Upper lobe of left lung (tissue), 6 donors: ENCODE results near the gene SLC20A1. TPM values are rescaled to one million over a fixed set of nuclear protein-coding genes. Genes with fewer than 3 reads are reported as not detected.

Experiments used
- ATAC-seq, 2 donors: fragments of 200-7000 bp; cut with Tn5 transposase; one replicate each; pipeline ENCODE4 v1.9.1; 2022; ENCODE audit warnings: mild to moderate bottlenecking in 2 of 2, moderate library complexity in 2 of 2; ENCODE audit not compliant: low FRiP score in 2 of 2
- DNase-seq, 2 donors: peaks; one replicate each; pipeline ENCODE4 v3.0.0-alpha.2; 2019 to 2020
- H3K27ac ChIP-seq, 4 donors: fragments of 200-600 bp; sonication (generic); one replicate each; pipeline ENCODE4 v1.5.1; 2016 to 2019
- H3K27me3 ChIP-seq, 4 donors: fragments of 200-600 bp; sonication (generic); one replicate each; pipeline ENCODE4 v1.5.1; 2017 to 2019
- H3K36me3 ChIP-seq, 4 donors: fragments of 200-600 bp; sonication (generic); one replicate each; pipeline ENCODE4 v1.5.1; 2016 to 2019
- H3K4me1 ChIP-seq, 4 donors: fragments of 200-600 bp; sonication (generic); one replicate each; pipeline ENCODE4 v1.5.1; 2018 to 2019
- H3K4me3 ChIP-seq, 4 donors: fragments of 200-600 bp; sonication (generic); one replicate each; pipeline ENCODE4 v1.5.1; 2017 to 2019; ENCODE audit warnings: mild to moderate bottlenecking in 2 of 4, moderate library complexity in 1 of 4
- H3K9me3 ChIP-seq, 4 donors: fragments of 200-600 bp; sonication (generic); one replicate each; pipeline ENCODE4 v1.5.1; 2018 to 2019
- EP300 ChIP-seq, 4 donors: sonication (generic); formaldehyde crosslinking; IDR thresholded peaks; one replicate each; pipeline ENCODE4 v1.5.1; 2017; ENCODE audit warnings: antibody characterized with exemption in 4 of 4, control low read depth in 2 of 4
- POLR2A ChIP-seq, 4 donors: fragments of 450-650 bp; IDR thresholded peaks; one replicate each; pipeline ENCODE4 v1.5.1; 2016 to 2017; ENCODE audit warnings: antibody characterized with exemption in 4 of 4, mild to moderate bottlenecking in 2 of 4
- POLR2AphosphoS5 ChIP-seq, 2 donors: sonication (generic); formaldehyde crosslinking; IDR thresholded peaks; one replicate each; pipeline ENCODE4 v1.5.1; 2017; ENCODE audit warnings: antibody characterized with exemption in 2 of 2
- WGBS, 2 donors: methylation state at CpG; one replicate each; pipeline ENCODE4 v1.1.5; 2017 to 2018; 5-methylcytosine and 5-hydroxymethylcytosine counted together
- total RNA-seq, 6 donors: library from RNA; depleted of rRNA in 4 of 6; stranded (reverse); fragments of >200 nt in 4 of 6; gene quantifications; one replicate each; pipeline versions ENCODE4 v1.1.0 to v1.2.1, GENCODE V29; 2016 to 2021
- TF ChIP-seq, protein P1 (sequence below), 6 experiments: fragments of 450-650 bp in 4 of 6; fragments of 200-600 bp in 2 of 6; sonication (generic) in 2 of 6; IDR thresholded peaks; one replicate each; pipeline ENCODE4 v1.5.1; 2016 to 2019; ENCODE audit warnings: antibody characterized with exemption in 6 of 6
- donor health status: DM: no; HTN: no; CAD: no; lungs with moderate emphysema.
- donor health status: DM: no; HTN: yes; CAD: no; lungs with severe emphysema.

SLC20A1 gene
- total RNA-seq, 6 donors from 2014 or later: 22.9 to 105 (median 51.0) TPM

DNA sequence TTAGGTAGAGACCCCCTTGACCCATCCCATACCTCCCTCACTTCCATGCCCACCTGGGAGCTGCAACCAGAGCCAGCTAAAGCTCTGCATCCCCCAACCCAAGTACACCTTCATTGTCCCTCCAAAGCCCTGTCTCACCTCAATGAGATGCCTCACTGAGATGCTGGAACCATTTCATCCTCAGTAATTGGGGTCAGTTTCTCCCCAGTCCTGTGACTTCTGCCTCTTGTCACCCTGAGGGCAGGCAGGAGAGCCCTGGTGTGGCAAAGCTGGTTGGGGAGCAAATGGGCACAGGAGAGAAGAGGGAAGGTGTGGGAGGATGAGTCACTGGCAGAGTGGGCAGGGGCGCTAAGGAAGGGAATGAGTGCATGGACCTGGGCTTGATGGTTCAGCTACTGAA lies 47.2 kb downstream of the SLC20A1 start:
- H3K36me3 ChIP-seq: no peaks in the 10 kb centered on the region
- ATAC-seq (no peak), DNase-seq (no peak)
- WGBS, 2 donors: 81 to 82% methylated on average over 1 of the region's 1 CpG
- no peaks in the 10 kb centered on the region for H3K9me3 ChIP-seq
- TF ChIP-seq, protein P1, sequence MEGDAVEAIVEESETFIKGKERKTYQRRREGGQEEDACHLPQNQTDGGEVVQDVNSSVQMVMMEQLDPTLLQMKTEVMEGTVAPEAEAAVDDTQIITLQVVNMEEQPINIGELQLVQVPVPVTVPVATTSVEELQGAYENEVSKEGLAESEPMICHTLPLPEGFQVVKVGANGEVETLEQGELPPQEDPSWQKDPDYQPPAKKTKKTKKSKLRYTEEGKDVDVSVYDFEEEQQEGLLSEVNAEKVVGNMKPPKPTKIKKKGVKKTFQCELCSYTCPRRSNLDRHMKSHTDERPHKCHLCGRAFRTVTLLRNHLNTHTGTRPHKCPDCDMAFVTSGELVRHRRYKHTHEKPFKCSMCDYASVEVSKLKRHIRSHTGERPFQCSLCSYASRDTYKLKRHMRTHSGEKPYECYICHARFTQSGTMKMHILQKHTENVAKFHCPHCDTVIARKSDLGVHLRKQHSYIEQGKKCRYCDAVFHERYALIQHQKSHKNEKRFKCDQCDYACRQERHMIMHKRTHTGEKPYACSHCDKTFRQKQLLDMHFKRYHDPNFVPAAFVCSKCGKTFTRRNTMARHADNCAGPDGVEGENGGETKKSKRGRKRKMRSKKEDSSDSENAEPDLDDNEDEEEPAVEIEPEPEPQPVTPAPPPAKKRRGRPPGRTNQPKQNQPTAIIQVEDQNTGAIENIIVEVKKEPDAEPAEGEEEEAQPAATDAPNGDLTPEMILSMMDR (IDR thresholded peaks at IDR 0.05): no peak
- no peak for TF ChIP-seq EP300 (IDR thresholded peaks at IDR 0.05)
- no peak for TF ChIP-seq POLR2AphosphoS5 (IDR thresholded peaks at IDR 0.05)
- no peak for TF ChIP-seq POLR2A (IDR thresholded peaks at IDR 0.05)
- H3K27ac ChIP-seq: peak overlapping the region in 2 of 4 donors; percentile 63 to 64
- H3K4me3 ChIP-seq: no peak overlapping the region
- H3K4me1 ChIP-seq: peaks cover 4 to 27% (median 14%) of the 10 kb centered on the region in 4 donors
- H3K27me3 ChIP-seq: no peaks in the 10 kb centered on the region

DNA sequence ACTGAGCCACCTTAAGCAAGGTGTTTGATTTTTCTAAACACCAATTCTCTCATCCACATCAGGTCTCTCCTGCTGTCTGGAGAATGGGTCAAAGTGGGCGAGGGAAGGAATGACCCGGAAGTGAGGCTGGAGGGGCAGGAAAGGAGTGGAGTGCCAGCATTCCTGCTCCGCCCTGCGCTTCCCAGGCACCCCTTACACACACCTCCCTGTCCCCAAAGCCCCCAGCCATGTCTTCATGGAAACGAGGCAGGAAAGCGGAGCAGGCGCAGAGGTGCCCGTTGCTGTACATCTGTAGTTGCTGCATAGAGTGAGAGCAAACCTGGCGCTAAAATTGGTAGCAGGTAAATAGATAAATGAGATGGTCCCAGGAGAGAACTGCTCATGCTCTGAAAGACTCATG lies 47.9 kb downstream of the SLC20A1 start:
- no peaks in the 10 kb centered on the region for H3K9me3 ChIP-seq
- peaks cover 4 to 27% (median 14%) of the 10 kb centered on the region in 4 donors for H3K4me1 ChIP-seq
- 75 to 80% methylated on average over 9 of the region's 9 CpGs for WGBS, 2 donors
- H3K4me3 ChIP-seq: no peak overlapping the region
- TF ChIP-seq EP300 (IDR thresholded peaks at IDR 0.05) (no peak), POLR2AphosphoS5 (IDR thresholded peaks at IDR 0.05) (no peak), POLR2A (IDR thresholded peaks at IDR 0.05) (no peak)
- TF ChIP-seq, protein P1 (IDR thresholded peaks at IDR 0.05): no peak
- no peak overlapping the region for H3K27ac ChIP-seq
- H3K27me3 ChIP-seq: no peaks in the 10 kb centered on the region
- no peaks in the 10 kb centered on the region for H3K36me3 ChIP-seq
- no peak for ATAC-seq
- no peak for DNase-seq

DNA sequence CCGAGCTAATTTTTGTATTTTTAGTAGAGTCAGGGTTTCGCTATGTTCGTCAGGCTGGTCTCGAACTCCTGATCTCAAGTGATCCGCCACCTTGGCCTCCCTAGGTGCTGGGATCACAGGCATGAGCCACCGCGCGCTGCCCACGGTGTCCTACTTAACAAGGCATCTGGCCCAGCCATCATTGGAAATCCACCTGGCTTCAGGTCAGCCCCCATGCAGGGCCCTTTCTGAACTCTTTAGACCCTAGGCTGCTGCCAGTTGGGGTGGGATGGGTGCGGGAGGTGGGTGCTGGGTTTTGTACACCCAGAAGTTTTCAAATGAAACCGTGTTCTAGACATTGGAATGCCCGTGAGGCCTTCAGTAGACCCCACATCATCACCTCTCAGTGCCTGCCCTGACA lies 48.4 kb downstream of the SLC20A1 start:
- Histone ChIP-seq H3K4me1 (peaks cover 4 to 27% (median 14%) of the 10 kb centered on the region in 4 donors), H3K36me3 (no peaks in the 10 kb centered on the region), H3K9me3 (no peaks in the 10 kb centered on the region), H3K27me3 (no peaks in the 10 kb centered on the region), H3K27ac (no peak overlapping the region), H3K4me3 (no peak overlapping the region)
- DNase-seq (peak in 1 of 2 donors; percentile 56), ATAC-seq (no peak)
- WGBS, 2 donors: 96 to 100% methylated on average over 10 to 12 of the region's 12 CpGs
- TF ChIP-seq POLR2AphosphoS5 (IDR thresholded peaks at IDR 0.05) (no peak), POLR2A (IDR thresholded peaks at IDR 0.05) (no peak), EP300 (IDR thresholded peaks at IDR 0.05) (no peak)
- TF ChIP-seq, protein P1 (IDR thresholded peaks at IDR 0.05): no peak

DNA sequence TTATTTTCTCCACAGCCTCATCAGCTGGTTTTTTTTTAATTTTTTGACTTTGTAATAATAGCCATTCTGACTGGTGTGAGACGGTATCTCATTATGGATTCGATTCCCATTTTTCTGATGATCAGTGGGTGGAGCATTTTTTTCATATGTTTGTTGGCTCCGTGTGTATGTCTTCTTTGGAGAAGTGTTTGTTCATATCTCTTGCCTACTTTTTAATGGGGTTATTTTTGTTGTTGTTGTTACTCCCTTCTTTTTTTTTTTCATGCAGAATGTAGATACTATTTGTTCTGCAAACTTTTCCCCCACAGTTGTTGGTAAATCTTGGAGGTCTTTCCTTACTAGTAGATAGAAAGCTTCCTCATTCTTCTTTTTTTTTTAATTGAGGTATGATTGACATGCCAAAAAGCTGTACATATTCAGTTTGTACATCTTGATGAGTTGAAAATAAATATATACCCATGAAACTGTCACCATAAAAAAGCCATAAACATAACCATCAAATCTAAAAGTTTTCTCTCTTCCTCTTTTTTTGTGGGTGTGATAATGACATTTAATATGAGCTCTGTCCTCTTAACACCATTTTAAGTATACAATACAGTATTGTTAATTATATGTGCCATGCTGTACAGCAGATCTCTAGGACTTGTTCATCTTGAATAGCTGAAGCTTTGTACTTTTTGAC lies 53.2 kb downstream of the SLC20A1 start:
- WGBS, 2 donors: 81 to 82% methylated on average over 3 of the region's 3 CpGs
- no peak for DNase-seq

More for the DNA sequence above, 53.2 kb downstream of the SLC20A1 start:
- Histone ChIP-seq H3K27me3 (no peaks in the 10 kb centered on the region), H3K4me3 (no peak overlapping the region), H3K9me3 (no peaks in the 10 kb centered on the region), H3K36me3 (no peaks in the 10 kb centered on the region), H3K4me1 (peaks cover 0 to 6% (median 0%) of the 10 kb centered on the region in 4 donors), H3K27ac (peak overlapping the region in 3 of 4 donors; percentile 64 to 79 (median 69))
- ATAC-seq: no peak
- TF ChIP-seq POLR2AphosphoS5 (IDR thresholded peaks at IDR 0.05) (no peak), EP300 (IDR thresholded peaks at IDR 0.05) (no peak), POLR2A (IDR thresholded peaks at IDR 0.05) (no peak)
- TF ChIP-seq, protein P1 (IDR thresholded peaks at IDR 0.05): no peak
